HG03280 (cell line): ENCODE measurements around the gene TRUB1.
"Not testable (repeated sequence)": the region's sequence is repeated elsewhere in the genome, so short reads cannot be mapped to it uniquely, and the experiment has no call there.

Experiments used
- ATAC-seq: cut with Tn5 transposase; IDR thresholded peaks from one replicate; pipeline ENCODE4 v1.9.1; 2021; ENCODE audit warnings: mild to moderate bottlenecking, moderate library complexity; ENCODE audit not compliant: unreplicated experiment

The TRUB1 gene

GRCh38 chr10:114937962-114938855 is at the start of gene TRUB1:
TRUB1 (plus strand) TSS chr10:114938195; CDS start chr10:114938254, 59 bp downstream.
- ATAC-seq: peak; percentile 100

GRCh38 chr10:114893251-114893650 is 44.7 kb upstream of the TRUB1 start:
- no peak for ATAC-seq

DNA sequence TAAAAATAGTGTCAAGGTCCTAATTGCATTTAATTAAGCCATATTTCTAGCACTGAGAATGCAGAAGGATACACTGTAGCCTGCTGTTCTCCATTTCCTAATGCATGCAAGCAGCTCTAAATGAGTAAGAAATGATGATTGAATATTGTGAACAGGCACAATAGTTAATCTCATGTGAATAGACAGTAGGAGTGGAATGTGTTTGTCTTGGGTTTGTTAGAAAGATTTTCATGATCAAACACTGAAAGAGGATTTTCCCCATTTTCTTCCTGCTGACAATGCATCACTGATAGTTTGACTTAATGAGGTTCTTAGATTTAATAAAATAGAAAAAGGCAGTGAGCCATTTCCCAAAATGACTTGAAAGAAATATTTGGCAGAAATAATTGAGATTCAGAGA is 43.1 kb upstream of the TRUB1 start:
- ATAC-seq: no peak

DNA sequence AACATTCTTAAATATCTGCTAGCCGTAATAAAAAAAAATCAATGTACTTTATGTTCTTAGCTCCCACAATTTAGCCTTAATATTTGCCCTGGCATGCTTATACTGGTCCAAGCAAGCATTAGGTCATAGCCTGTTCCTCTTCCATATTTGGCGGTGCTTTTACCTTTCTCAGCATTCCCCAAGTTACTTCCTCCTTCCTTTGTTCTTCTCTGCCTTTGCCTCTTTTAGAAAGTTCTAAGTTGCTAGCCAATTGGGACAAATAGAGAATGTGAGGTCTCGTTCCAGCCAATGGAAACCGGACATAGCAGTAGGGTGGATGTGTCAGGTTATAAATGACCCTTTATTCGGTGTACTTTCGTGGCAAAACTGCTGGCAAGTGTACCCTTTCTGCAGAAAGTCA is 41.0 kb upstream of the TRUB1 start:
- ATAC-seq: not testable (repeated sequence)

- no peak for ATAC-seq
These were observed 40.4 kb upstream of the TRUB1 start for GRCh38 chr10:114897593-114897992.

DNA sequence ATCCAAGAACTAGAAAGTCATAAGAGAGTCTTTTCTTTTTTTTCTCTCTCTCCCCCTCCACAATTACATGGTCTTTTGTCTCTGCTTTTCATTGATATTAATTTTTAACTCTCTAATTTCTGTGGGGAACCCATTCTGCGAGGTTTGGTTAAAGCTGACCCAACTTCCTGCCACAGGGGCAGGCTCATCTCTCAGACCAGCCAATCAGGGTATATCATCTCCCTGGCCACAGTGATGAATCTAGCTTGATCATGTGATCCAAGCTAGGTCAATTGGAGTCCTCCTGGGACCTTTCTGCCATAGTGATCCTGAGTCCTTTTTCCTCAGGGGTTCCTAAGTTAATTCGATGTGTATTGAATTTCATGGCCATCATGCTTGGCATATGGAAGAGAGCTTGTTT is 38.0 kb upstream of the TRUB1 start:
- no peak for ATAC-seq

GRCh38 chr10:114900658-114901057 is 37.3 kb upstream of the TRUB1 start:
- no peak for ATAC-seq

- ATAC-seq: no peak
These were observed 35.8 kb upstream of the TRUB1 start for GRCh38 chr10:114902151-114902550.

- ATAC-seq: no peak
These were observed 32.5 kb upstream of the TRUB1 start for GRCh38 chr10:114905450-114905849.

DNA sequence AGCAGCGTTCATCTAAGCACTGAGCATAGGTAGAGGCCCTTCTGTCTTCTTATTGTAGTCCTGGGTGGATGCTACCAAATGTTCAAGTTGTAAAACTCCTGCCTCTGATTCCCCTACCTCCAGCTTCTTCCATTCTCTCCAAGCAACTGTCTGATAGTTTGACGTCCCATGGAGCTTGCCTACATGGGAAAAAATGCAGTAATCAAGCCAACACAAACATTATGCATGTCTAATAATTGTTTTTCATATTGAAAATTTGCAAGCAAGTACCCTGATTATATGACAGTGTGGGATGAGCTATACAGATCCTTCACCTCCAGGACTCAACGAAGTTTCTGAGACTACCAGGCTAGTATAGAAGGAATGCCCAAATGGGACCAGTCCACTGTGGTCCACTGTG is 31.0 kb upstream of the TRUB1 start:
- ATAC-seq: no peak

GRCh38 chr10:114908896-114909295 is 29.1 kb upstream of the TRUB1 start:
- ATAC-seq: no peak

GRCh38 chr10:114911052-114911711 is 26.8 kb upstream of the TRUB1 start:
- ATAC-seq: peak; percentile 48

GRCh38 chr10:114911801-114912469 is 26.1 kb upstream of the TRUB1 start:
- ATAC-seq: no peak

GRCh38 chr10:114912470-114912859 is 25.5 kb upstream of the TRUB1 start:
- no peak for ATAC-seq

DNA sequence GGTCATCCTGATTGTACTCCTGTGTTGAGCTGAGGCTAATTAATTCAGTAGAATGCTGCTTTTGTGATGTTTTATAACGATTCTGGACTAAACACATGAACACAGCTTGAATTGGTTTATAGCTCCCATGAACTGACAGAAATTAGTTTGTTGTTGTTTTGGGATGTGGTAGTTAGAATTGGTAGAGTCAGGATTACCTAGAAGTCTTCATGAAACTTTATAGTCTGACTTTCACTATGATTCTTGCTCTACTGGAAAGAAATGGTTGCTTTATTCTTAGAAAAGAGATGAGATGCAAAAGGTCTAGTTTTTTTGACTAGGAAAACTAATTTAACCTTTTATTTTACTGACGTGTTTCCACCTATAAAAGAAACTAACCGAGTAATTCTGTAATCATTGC is 23.4 kb upstream of the TRUB1 start:
- ATAC-seq: no peak

- ATAC-seq: no peak
These were observed 22.7 kb upstream of the TRUB1 start for GRCh38 chr10:114915294-114915693.

GRCh38 chr10:114916653-114917052 is 21.3 kb upstream of the TRUB1 start:
- ATAC-seq: no peak

DNA sequence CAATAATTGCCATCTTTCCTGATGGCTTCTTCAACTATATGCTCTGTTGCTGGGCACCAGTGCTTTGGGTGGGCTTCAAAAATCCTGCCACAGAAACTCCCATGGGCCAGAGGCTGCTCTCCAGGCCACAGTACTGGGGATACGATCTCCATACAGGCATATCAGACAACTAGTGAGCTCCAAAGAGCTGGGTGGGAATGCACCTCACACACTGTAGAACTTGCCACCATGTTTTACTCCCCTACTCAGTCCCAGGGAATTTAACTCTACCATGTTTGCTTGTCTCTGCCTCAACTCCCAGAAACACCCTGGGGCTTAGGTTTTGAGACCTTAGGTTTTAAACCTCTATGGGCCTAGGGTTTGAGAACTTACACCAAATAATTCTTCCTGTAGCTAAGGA is 20.5 kb upstream of the TRUB1 start:
- no peak for ATAC-seq

DNA sequence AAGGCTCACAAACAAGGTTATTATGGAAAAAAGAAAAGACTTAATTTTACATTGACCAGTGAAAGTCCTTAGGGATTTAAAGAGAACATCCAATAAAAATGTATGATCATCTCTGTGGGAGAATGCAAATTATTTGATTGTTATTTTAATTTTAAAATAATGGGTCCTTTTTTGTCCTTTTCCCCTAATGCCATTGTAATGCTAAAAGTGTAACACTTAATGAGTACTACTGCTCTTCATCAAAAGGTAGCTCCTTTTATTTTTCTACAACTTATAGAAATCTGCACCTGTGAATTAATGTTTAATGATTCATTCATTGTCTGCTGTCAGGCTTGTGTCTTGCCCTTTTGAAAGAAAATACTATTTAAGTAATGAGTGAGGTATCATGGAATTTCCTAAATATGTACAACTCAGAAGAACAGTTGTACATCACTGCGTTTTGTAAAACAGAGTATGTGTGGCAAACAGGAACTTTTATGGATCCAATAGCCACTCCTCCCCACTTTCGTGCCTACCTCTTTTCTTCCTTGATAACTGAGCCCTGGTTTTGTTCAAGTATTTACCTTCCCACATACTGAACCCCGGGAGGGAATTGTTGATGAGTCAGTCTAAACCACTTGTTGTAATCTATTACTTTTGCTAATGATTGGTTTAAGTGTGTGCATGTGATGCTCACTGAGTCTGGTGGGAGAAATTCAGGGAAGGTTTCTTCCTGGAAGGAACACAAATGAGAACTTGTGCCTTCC is 19.9 kb upstream of the TRUB1 start:
- ATAC-seq: no peak

DNA sequence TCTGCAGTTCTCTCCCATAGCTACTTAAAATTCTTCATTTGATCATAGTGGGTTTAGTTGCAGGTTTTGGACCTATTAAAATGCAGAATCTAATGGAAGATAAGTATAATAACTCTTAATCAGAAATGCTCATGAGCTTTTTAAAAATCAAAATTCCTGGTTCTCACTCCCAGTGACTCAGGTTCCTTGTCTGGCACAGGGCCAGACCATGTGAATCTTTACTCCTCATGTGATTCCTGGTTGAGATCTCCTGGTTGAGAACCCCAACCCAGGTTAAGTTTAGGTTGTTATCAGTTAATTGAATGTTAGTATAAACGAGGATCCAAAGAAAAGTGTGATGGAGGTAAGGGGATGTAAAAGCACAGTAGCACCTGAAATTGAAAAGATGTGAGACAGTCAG is 17.5 kb upstream of the TRUB1 start:
- no peak for ATAC-seq

GRCh38 chr10:114922003-114922402 is 16.0 kb upstream of the TRUB1 start:
- ATAC-seq: no peak
